Measurements from ENCODE around the gene MED26.

The MED26 gene

DNA sequence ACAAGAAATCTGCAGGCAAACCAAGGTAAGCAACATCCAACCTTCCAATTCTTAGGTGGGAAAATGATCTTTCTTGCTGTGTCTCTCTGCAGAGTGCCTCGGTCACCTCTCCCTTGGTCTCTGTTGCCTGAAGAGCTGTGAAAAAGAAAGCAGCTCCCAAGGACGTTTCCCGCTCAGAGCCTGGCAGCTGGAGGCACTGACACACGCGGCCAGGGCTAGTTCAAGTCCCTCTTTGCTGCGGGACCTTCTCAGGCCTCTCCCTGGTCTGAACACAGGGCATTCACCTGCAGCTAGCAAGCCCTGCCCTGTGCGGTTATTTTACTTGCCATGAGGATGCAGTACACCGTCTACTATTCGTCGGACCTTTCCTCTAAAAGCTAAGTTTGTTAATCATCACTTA, 3.8 kb downstream of the MED26 start:
- in situ Hi-C loops (cut with MboI; ENCODE audit: low sequenced_read_pairs, unreplicated experiment), result no loop called here
- TF ChIP-seq, protein P1, sequence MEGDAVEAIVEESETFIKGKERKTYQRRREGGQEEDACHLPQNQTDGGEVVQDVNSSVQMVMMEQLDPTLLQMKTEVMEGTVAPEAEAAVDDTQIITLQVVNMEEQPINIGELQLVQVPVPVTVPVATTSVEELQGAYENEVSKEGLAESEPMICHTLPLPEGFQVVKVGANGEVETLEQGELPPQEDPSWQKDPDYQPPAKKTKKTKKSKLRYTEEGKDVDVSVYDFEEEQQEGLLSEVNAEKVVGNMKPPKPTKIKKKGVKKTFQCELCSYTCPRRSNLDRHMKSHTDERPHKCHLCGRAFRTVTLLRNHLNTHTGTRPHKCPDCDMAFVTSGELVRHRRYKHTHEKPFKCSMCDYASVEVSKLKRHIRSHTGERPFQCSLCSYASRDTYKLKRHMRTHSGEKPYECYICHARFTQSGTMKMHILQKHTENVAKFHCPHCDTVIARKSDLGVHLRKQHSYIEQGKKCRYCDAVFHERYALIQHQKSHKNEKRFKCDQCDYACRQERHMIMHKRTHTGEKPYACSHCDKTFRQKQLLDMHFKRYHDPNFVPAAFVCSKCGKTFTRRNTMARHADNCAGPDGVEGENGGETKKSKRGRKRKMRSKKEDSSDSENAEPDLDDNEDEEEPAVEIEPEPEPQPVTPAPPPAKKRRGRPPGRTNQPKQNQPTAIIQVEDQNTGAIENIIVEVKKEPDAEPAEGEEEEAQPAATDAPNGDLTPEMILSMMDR (IDR thresholded peaks at IDR 0.05; ENCODE audit: borderline replicate concordance, control extremely low read depth, extremely low read depth, insufficient read depth, missing control alignments), result no peak
- no peak for DNase-seq (ENCODE audit: low spot score)

DNA sequence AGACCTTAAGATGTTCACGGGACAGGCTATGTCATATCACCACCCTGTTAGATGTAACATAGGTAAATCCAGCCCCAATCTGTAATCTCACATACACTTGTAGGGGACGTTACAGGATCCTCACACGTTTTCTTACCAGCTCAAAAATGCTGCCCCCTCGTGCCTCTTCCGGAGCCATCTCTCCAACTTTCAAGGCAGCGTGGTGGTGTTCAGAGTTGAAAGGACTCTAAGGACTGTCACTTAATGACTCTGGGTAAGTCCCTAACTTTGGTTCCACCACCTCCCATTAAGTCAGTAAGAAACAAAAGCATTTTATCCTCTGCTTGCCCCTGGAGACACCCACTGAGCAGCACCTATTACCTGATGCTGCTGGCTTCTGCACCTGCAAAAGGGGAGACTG, 4.4 kb downstream of the MED26 start:
- in situ Hi-C loops (cut with MboI; ENCODE audit: low sequenced_read_pairs, unreplicated experiment), result no loop called here
- TF ChIP-seq, protein P1 (IDR thresholded peaks at IDR 0.05; ENCODE audit: borderline replicate concordance, control extremely low read depth, extremely low read depth, insufficient read depth, missing control alignments), result no peak
- DNase-seq (ENCODE audit: low spot score), result peak; percentile 54

DNA sequence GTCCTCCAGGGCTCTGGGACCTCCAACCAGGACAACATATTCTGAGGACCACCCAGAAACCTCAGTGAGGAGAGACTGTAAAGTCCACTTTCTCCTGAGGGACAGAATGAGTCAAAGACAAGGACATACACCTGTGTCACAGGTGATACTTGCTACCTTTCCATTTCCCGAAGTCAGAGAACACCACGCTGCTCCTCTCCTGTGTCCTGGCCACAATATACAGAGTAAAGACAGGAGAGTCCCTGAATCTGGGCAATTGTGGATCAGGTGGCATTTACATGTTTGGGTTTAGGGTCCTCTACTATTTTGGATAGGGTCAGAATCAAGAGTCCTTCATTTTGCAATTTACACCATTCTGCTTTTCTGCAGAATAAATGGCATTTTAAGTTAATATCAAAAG, 4.9 kb downstream of the MED26 start:
- no peak for DNase-seq (ENCODE audit: low spot score)
- in situ Hi-C loops (cut with MboI; ENCODE audit: low sequenced_read_pairs, unreplicated experiment), result no loop called here
- TF ChIP-seq, protein P1 (IDR thresholded peaks at IDR 0.05; ENCODE audit: borderline replicate concordance, control extremely low read depth, extremely low read depth, insufficient read depth, missing control alignments), result no peak

DNA sequence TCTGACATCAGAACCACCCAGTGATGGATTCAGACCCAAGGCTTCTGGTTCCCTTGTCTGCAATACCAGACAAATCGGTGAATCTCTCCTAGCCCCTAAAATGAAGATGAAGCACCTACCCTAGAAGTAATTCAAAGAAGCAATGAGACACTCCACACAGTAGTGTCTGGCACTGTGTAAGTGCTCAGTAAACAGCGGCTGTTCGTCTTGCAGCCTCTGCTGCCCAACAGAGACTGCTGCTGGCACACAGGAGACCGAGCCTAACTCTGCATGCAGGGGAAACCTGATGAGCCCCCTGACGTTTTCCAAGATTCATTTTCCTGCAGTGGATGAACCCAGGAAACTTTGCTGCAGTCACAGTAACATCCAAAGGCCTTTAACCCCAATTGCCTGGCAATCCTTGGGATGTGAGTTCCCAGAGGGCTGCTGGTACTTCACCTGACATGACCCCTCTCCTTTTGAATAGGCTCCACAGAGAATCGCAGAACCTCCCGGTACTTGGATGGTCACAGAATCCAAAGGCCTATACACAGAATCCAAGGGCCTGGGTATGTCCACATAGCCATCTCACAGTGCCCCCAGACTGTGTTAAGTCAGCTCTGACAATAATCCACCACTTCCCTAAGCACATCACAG, 6.7 kb downstream of the MED26 start:
- DNase-seq (ENCODE audit: low spot score), result no peak
- in situ Hi-C loops (cut with MboI; ENCODE audit: low sequenced_read_pairs, unreplicated experiment), result no loop called here
- TF ChIP-seq, protein P1 (IDR thresholded peaks at IDR 0.05; ENCODE audit: borderline replicate concordance, control extremely low read depth, extremely low read depth, insufficient read depth, missing control alignments), result no peak

DNA sequence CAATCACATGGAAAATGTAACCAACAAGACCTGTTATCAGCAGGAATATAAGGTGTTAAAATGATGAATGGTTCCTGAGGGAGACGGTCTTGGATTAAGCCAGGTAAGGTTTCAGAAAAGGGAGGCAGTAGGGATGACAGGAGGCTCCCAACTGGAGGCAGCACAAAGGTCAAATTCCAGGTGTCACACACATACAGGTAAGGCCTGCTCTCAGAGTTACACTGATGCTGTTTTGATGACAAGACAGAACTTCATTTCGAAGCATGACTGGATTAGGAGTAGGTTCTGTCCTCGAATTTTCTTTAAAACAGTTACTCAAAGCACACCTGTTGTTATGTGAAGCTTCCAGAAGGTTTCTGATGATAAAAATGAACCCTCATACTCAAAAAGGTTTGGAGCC, 7.4 kb downstream of the MED26 start:
- in situ Hi-C loops (cut with MboI; ENCODE audit: low sequenced_read_pairs, unreplicated experiment), result no loop called here
- no peak for DNase-seq (ENCODE audit: low spot score)
- TF ChIP-seq, protein P1 (IDR thresholded peaks at IDR 0.05; ENCODE audit: borderline replicate concordance, control extremely low read depth, extremely low read depth, insufficient read depth, missing control alignments), result no peak

DNA sequence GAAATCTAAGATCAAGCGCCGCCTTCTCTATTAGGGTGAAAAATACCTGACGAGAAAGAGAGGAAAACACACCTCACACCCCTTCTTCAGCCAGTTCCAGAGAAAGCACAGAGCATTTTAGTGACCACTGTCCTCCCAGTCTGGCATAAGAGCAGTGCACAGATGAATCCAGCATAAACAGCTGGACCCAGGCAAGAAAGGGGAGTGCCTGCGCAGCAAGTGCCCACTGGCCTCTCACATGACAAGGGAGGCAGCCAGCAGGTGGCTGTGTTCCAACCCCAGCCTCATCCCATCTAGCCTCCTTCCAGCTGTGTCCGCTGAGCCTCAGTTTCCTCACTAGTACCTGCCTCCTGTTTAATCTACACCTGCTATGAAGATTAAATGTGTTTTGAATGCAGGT, 8.0 kb downstream of the MED26 start:
- TF ChIP-seq, protein P1 (IDR thresholded peaks at IDR 0.05; ENCODE audit: borderline replicate concordance, control extremely low read depth, extremely low read depth, insufficient read depth, missing control alignments), result no peak
- no peak for DNase-seq (ENCODE audit: low spot score)
- in situ Hi-C loops (cut with MboI; ENCODE audit: low sequenced_read_pairs, unreplicated experiment), result no loop called here
